ENCODE results near the gene CHAD. TPM values are rescaled to one million over a fixed set of nuclear protein-coding genes. Genes with fewer than 3 reads are reported as not detected.
"Not testable (repeated sequence)": the region's sequence is repeated elsewhere in the genome, so short reads cannot be mapped to it uniquely, and the experiment has no call there.

CHAD gene
- total and polyA plus RNA-seq, 8 donors, result 0.45 to 12.0 (median 4.9) TPM; not detected in 1

- 84 to 90% (median 88%) methylated on average over 4 of the region's 4 CpGs for WGBS, 5 donors
- Histone ChIP-seq H3K9me3 (no peaks in the 10 kb centered on the region), H3K27ac (no peak overlapping the region), H3K4me3 (no peak overlapping the region), H3K27me3 (no peaks in the 10 kb centered on the region), H3K4me1 (peaks cover 11 to 39% (median 24%) of the 10 kb centered on the region in 4 donors), H3K36me3 (peaks cover 0 to 43% (median 35%) of the 10 kb centered on the region in 4 donors)
- DNase-seq, result no peak
- TF ChIP-seq CTCF (IDR thresholded peaks at IDR 0.05), result no peak
- no peak for TF ChIP-seq EP300 (IDR thresholded peaks at IDR 0.05)
- no peak for TF ChIP-seq POLR2AphosphoS5 (IDR thresholded peaks at IDR 0.05)
- no peak for TF ChIP-seq POLR2A (IDR thresholded peaks at IDR 0.05)
- intact Hi-C loops (cut with DNase I; ENCODE audit: low total_unique reads), result loop anchor here (10.0 kb wide), 1 partner anchor 111 kb away; no protein-coding TSS in a partner anchor
Measured at GRCh38 chr17:50475362-50475761, 6.7 kb upstream of the CHAD start.

GRCh38 chr17:50474523-50474922 lies 5.8 kb upstream of the CHAD start:
- 61 to 84% (median 71%) methylated on average over 5 to 6 of the region's 6 CpGs for WGBS, 5 donors
- intact Hi-C loops (cut with DNase I; ENCODE audit: low total_unique reads), result loop anchor here (10.0 kb wide), 1 partner anchor 110 kb away; no protein-coding TSS in a partner anchor
- DNase-seq, result no peak
- H3K27ac ChIP-seq, result no peak overlapping the region
- H3K4me1 ChIP-seq, result peaks cover 7 to 30% (median 19%) of the 10 kb centered on the region in 4 donors
- H3K4me3 ChIP-seq, result no peak overlapping the region
- H3K9me3 ChIP-seq, result no peaks in the 10 kb centered on the region
- H3K36me3 ChIP-seq, result peaks cover 0 to 43% (median 35%) of the 10 kb centered on the region in 4 donors
- TF ChIP-seq EP300 (IDR thresholded peaks at IDR 0.05) (no peak), CTCF (IDR thresholded peaks at IDR 0.05) (no peak), POLR2A (IDR thresholded peaks at IDR 0.05) (no peak), POLR2AphosphoS5 (IDR thresholded peaks at IDR 0.05) (no peak)
- H3K27me3 ChIP-seq, result peaks cover 0 to 5% (median 0%) of the 10 kb centered on the region in 3 donors

GRCh38 chr17:50473901-50474300 lies 5.2 kb upstream of the CHAD start:
- peaks cover 0 to 11% (median 3%) of the 10 kb centered on the region in 3 donors for H3K27me3 ChIP-seq
- TF ChIP-seq EP300 (IDR thresholded peaks at IDR 0.05) (no peak), POLR2AphosphoS5 (IDR thresholded peaks at IDR 0.05) (no peak), POLR2A (IDR thresholded peaks at IDR 0.05) (no peak), CTCF (IDR thresholded peaks at IDR 0.05) (no peak)
- DNase-seq, result no peak
- H3K4me1 ChIP-seq, result peaks cover 12 to 30% (median 19%) of the 10 kb centered on the region in 4 donors
- intact Hi-C loops (cut with DNase I; ENCODE audit: low total_unique reads), result loop anchor here (10.0 kb wide), 1 partner anchor 109 kb away; no protein-coding TSS in a partner anchor
- H3K36me3 ChIP-seq, result peaks cover 0 to 43% (median 35%) of the 10 kb centered on the region in 4 donors
- no peak overlapping the region for H3K27ac ChIP-seq
- H3K4me3 ChIP-seq, result no peak overlapping the region
- 80 to 86% (median 82%) methylated on average over 11 of the region's 11 CpGs for WGBS, 5 donors
- H3K9me3 ChIP-seq, result no peaks in the 10 kb centered on the region

GRCh38 chr17:50472761-50473161 lies 4.1 kb upstream of the CHAD start:
- DNase-seq, H3K27ac ChIP-seq, H3K4me3 ChIP-seq, H3K9me3 ChIP-seq: not testable (repeated sequence)
- Histone ChIP-seq H3K27me3 (peaks cover 0 to 22% (median 12%) of the 10 kb centered on the region in 3 donors), H3K36me3 (peaks cover 0 to 43% (median 35%) of the 10 kb centered on the region in 4 donors), H3K4me1 (peaks cover 19 to 27% (median 23%) of the 10 kb centered on the region in 4 donors)
- WGBS, 5 donors, result 78 to 94% (median 87%) methylated on average over 13 of the region's 13 CpGs
- intact Hi-C loops (cut with DNase I; ENCODE audit: low total_unique reads), result loop anchor here (10.0 kb wide), 1 partner anchor 108 kb away; no protein-coding TSS in a partner anchor

- H3K27me3 ChIP-seq, result peaks cover 0 to 27% (median 12%) of the 10 kb centered on the region in 3 donors
- H3K27ac ChIP-seq, result no peak overlapping the region
- DNase-seq, result no peak
- WGBS, 5 donors, result 95 to 97% (median 95%) methylated on average over 10 of the region's 10 CpGs
- intact Hi-C loops (cut with DNase I; ENCODE audit: low total_unique reads), result loop anchor here (10.0 kb wide), 1 partner anchor 107 kb away; no protein-coding TSS in a partner anchor
- H3K4me3 ChIP-seq, result no peak overlapping the region
- H3K9me3 ChIP-seq, result no peaks in the 10 kb centered on the region
- H3K36me3 ChIP-seq, result peaks cover 0 to 43% (median 35%) of the 10 kb centered on the region in 4 donors
- peaks cover 24 to 26% (median 25%) of the 10 kb centered on the region in 4 donors for H3K4me1 ChIP-seq
- TF ChIP-seq POLR2AphosphoS5 (IDR thresholded peaks at IDR 0.05), result no peak
- TF ChIP-seq EP300 (IDR thresholded peaks at IDR 0.05), result no peak
- no peak for TF ChIP-seq CTCF (IDR thresholded peaks at IDR 0.05)
- no peak for TF ChIP-seq POLR2A (IDR thresholded peaks at IDR 0.05)
Measured at GRCh38 chr17:50472286-50472685, 3.6 kb upstream of the CHAD start.
